ENCODE data around the gene TSPY9. TPM values are rescaled to one million over a fixed set of nuclear protein-coding genes. Genes with fewer than 3 reads are reported as not detected.

Gene TSPY9
- total RNA-seq = not detected in 2 replicates

GRCh38 chrY:9486967-9487366, at the start of gene TSPY9:
TSPY9 (plus strand) TSS chrY:9487267; CDS start chrY:9487313, 46 bp downstream.

GRCh38 chrY:9466655-9467054, 20.4 kb upstream of the TSPY9 start, which contains the start of gene TSPY1:
TSPY1 (plus strand) TSS chrY:9466955; CDS start chrY:9467001, 46 bp downstream.

GRCh38 chrY:9527580-9527979, 40.5 kb downstream of the TSPY9 start, which contains the start of gene TSPY10:
TSPY10 (plus strand) TSS chrY:9527880; CDS start chrY:9527926, 46 bp downstream.

Other genes with a start within 250 kb of the TSPY9 start
- gene TSPY4, start 149.8 kb upstream of the TSPY9 start, total RNA-seq = not detected in 2 replicates
- not detected in 2 replicates for gene TSPY8, start 129.5 kb upstream of the TSPY9 start, total RNA-seq
- not detected in 2 replicates for gene TSPY3, start 88.8 kb upstream of the TSPY9 start, total RNA-seq
- not detected in 2 replicates for gene TSPY1, start 20.3 kb upstream of the TSPY9 start, total RNA-seq
- not detected in 2 replicates for gene TSPY10, start 40.6 kb downstream of the TSPY9 start, total RNA-seq

Data from thoracic aorta endothelial cell (primary cell).